ENCODE measurements around the gene KRT75. TPM values are rescaled to one million over a fixed set of nuclear protein-coding genes. Genes with fewer than 3 reads are reported as not detected.

KRT75 gene
- polyA plus RNA-seq, 2 donors = 0.08 to 0.19 TPM

- 39 to 53% methylated on average over 1 of the region's 1 CpG for WGBS, 2 donors
- Histone ChIP-seq H3K4me3 (ENCODE audit: low read depth in 1 of 2, low read length in 2 of 2) (no peak overlapping the region), H3K27ac (ENCODE audit: low read depth in 2 of 2, low read length in 1 of 2) (no peak overlapping the region), H3K4me1 (ENCODE audit: control insufficient read depth in 2 of 2, insufficient read depth in 2 of 2, low read length in 1 of 2) (peaks cover 0 to 6% of the 10 kb centered on the region in 2 donors), H3K36me3 (ENCODE audit: control insufficient read depth in 2 of 2, insufficient read depth in 2 of 2, low read length in 1 of 2) (no peaks in the 10 kb centered on the region), H3K27me3 (ENCODE audit: control insufficient read depth in 1 of 2, insufficient read depth in 2 of 2, low read length in 2 of 2) (no peaks in the 10 kb centered on the region), H3K9me3 (ENCODE audit: control insufficient read depth in 2 of 2, insufficient read depth in 1 of 2, low read depth in 1 of 2, low read length in 1 of 2) (no peaks in the 10 kb centered on the region)
Observed at GRCh38 chr12:52419656-52420055, 14.5 kb downstream of the KRT75 start.

- Histone ChIP-seq H3K4me3 (ENCODE audit: low read depth in 1 of 2, low read length in 2 of 2) (no peak overlapping the region), H3K9me3 (ENCODE audit: control insufficient read depth in 2 of 2, insufficient read depth in 1 of 2, low read depth in 1 of 2, low read length in 1 of 2) (no peaks in the 10 kb centered on the region), H3K36me3 (ENCODE audit: control insufficient read depth in 2 of 2, insufficient read depth in 2 of 2, low read length in 1 of 2) (no peaks in the 10 kb centered on the region), H3K4me1 (ENCODE audit: control insufficient read depth in 2 of 2, insufficient read depth in 2 of 2, low read length in 1 of 2) (peaks cover 0 to 9% of the 10 kb centered on the region in 2 donors), H3K27ac (ENCODE audit: low read depth in 2 of 2, low read length in 1 of 2) (no peak overlapping the region), H3K27me3 (ENCODE audit: control insufficient read depth in 1 of 2, insufficient read depth in 2 of 2, low read length in 2 of 2) (no peaks in the 10 kb centered on the region)
- 79 to 84% methylated on average over 4 of the region's 4 CpGs for WGBS, 2 donors
Observed at GRCh38 chr12:52418576-52419110, 15.5 kb downstream of the KRT75 start.

- 58 to 66% methylated on average over 2 of the region's 2 CpGs for WGBS, 2 donors
- Histone ChIP-seq H3K27me3 (ENCODE audit: control insufficient read depth in 1 of 2, insufficient read depth in 2 of 2, low read length in 2 of 2) (no peaks in the 10 kb centered on the region), H3K4me1 (ENCODE audit: control insufficient read depth in 2 of 2, insufficient read depth in 2 of 2, low read length in 1 of 2) (peaks cover 0 to 9% of the 10 kb centered on the region in 2 donors), H3K36me3 (ENCODE audit: control insufficient read depth in 2 of 2, insufficient read depth in 2 of 2, low read length in 1 of 2) (no peaks in the 10 kb centered on the region), H3K9me3 (ENCODE audit: control insufficient read depth in 2 of 2, insufficient read depth in 1 of 2, low read depth in 1 of 2, low read length in 1 of 2) (no peaks in the 10 kb centered on the region), H3K27ac (ENCODE audit: low read depth in 2 of 2, low read length in 1 of 2) (no peak overlapping the region), H3K4me3 (ENCODE audit: low read depth in 1 of 2, low read length in 2 of 2) (no peak overlapping the region)
Observed at GRCh38 chr12:52417740-52418139, 16.4 kb downstream of the KRT75 start.

GRCh38 chr12:52416795-52417194, 17.4 kb downstream of the KRT75 start:
- Histone ChIP-seq H3K9me3 (ENCODE audit: control insufficient read depth in 2 of 2, insufficient read depth in 1 of 2, low read depth in 1 of 2, low read length in 1 of 2) (no peaks in the 10 kb centered on the region), H3K4me3 (ENCODE audit: low read depth in 1 of 2, low read length in 2 of 2) (no peak overlapping the region), H3K27ac (ENCODE audit: low read depth in 2 of 2, low read length in 1 of 2) (no peak overlapping the region), H3K27me3 (ENCODE audit: control insufficient read depth in 1 of 2, insufficient read depth in 2 of 2, low read length in 2 of 2) (no peaks in the 10 kb centered on the region), H3K36me3 (ENCODE audit: control insufficient read depth in 2 of 2, insufficient read depth in 2 of 2, low read length in 1 of 2) (no peaks in the 10 kb centered on the region), H3K4me1 (ENCODE audit: control insufficient read depth in 2 of 2, insufficient read depth in 2 of 2, low read length in 1 of 2) (peaks cover 0 to 10% of the 10 kb centered on the region in 2 donors)
- WGBS, 2 donors = 75 to 78% methylated on average over 1 of the region's 1 CpG

GRCh38 chr12:52415870-52416750, 18.1 kb downstream of the KRT75 start:
- H3K27ac ChIP-seq (ENCODE audit: low read depth in 2 of 2, low read length in 1 of 2) = peak overlapping the region in 1 of 2 donors; percentile 27
- peaks cover 0 to 12% of the 10 kb centered on the region in 2 donors for H3K4me1 ChIP-seq (ENCODE audit: control insufficient read depth in 2 of 2, insufficient read depth in 2 of 2, low read length in 1 of 2)
- no peak overlapping the region for H3K4me3 ChIP-seq (ENCODE audit: low read depth in 1 of 2, low read length in 2 of 2)
- 62 to 66% methylated on average over 10 of the region's 10 CpGs for WGBS, 2 donors
- H3K9me3 ChIP-seq (ENCODE audit: control insufficient read depth in 2 of 2, insufficient read depth in 1 of 2, low read depth in 1 of 2, low read length in 1 of 2) = no peaks in the 10 kb centered on the region
- no peaks in the 10 kb centered on the region for H3K36me3 ChIP-seq (ENCODE audit: control insufficient read depth in 2 of 2, insufficient read depth in 2 of 2, low read length in 1 of 2)
- H3K27me3 ChIP-seq (ENCODE audit: control insufficient read depth in 1 of 2, insufficient read depth in 2 of 2, low read length in 2 of 2) = no peaks in the 10 kb centered on the region

GRCh38 chr12:52414936-52415335, 19.2 kb downstream of the KRT75 start:
- H3K4me3 ChIP-seq (ENCODE audit: low read depth in 1 of 2, low read length in 2 of 2) = no peak overlapping the region
- H3K27me3 ChIP-seq (ENCODE audit: control insufficient read depth in 1 of 2, insufficient read depth in 2 of 2, low read length in 2 of 2) = no peaks in the 10 kb centered on the region
- peaks cover 0 to 12% of the 10 kb centered on the region in 2 donors for H3K4me1 ChIP-seq (ENCODE audit: control insufficient read depth in 2 of 2, insufficient read depth in 2 of 2, low read length in 1 of 2)
- H3K9me3 ChIP-seq (ENCODE audit: control insufficient read depth in 2 of 2, insufficient read depth in 1 of 2, low read depth in 1 of 2, low read length in 1 of 2) = no peaks in the 10 kb centered on the region
- no peak overlapping the region for H3K27ac ChIP-seq (ENCODE audit: low read depth in 2 of 2, low read length in 1 of 2)
- H3K36me3 ChIP-seq (ENCODE audit: control insufficient read depth in 2 of 2, insufficient read depth in 2 of 2, low read length in 1 of 2) = no peaks in the 10 kb centered on the region
- WGBS, 2 donors = 79 to 84% methylated on average over 5 of the region's 5 CpGs

GRCh38 chr12:52413782-52414345, 20.3 kb downstream of the KRT75 start:
- peaks cover 0 to 12% of the 10 kb centered on the region in 2 donors for H3K4me1 ChIP-seq (ENCODE audit: control insufficient read depth in 2 of 2, insufficient read depth in 2 of 2, low read length in 1 of 2)
- no peaks in the 10 kb centered on the region for H3K27me3 ChIP-seq (ENCODE audit: control insufficient read depth in 1 of 2, insufficient read depth in 2 of 2, low read length in 2 of 2)
- no peaks in the 10 kb centered on the region for H3K9me3 ChIP-seq (ENCODE audit: control insufficient read depth in 2 of 2, insufficient read depth in 1 of 2, low read depth in 1 of 2, low read length in 1 of 2)
- H3K4me3 ChIP-seq (ENCODE audit: low read depth in 1 of 2, low read length in 2 of 2) = no peak overlapping the region
- no peak overlapping the region for H3K27ac ChIP-seq (ENCODE audit: low read depth in 2 of 2, low read length in 1 of 2)
- WGBS, 2 donors = 66 to 74% methylated on average over 8 of the region's 8 CpGs
- H3K36me3 ChIP-seq (ENCODE audit: control insufficient read depth in 2 of 2, insufficient read depth in 2 of 2, low read length in 1 of 2) = no peaks in the 10 kb centered on the region

GRCh38 chr12:52413202-52413601, 21.0 kb downstream of the KRT75 start:
- no peak overlapping the region for H3K4me3 ChIP-seq (ENCODE audit: low read depth in 1 of 2, low read length in 2 of 2)
- H3K27ac ChIP-seq (ENCODE audit: low read depth in 2 of 2, low read length in 1 of 2) = no peak overlapping the region
- H3K27me3 ChIP-seq (ENCODE audit: control insufficient read depth in 1 of 2, insufficient read depth in 2 of 2, low read length in 2 of 2) = no peaks in the 10 kb centered on the region
- H3K36me3 ChIP-seq (ENCODE audit: control insufficient read depth in 2 of 2, insufficient read depth in 2 of 2, low read length in 1 of 2) = no peaks in the 10 kb centered on the region
- 44 to 55% methylated on average over 4 of the region's 4 CpGs for WGBS, 2 donors
- H3K4me1 ChIP-seq (ENCODE audit: control insufficient read depth in 2 of 2, insufficient read depth in 2 of 2, low read length in 1 of 2) = peaks cover 0 to 12% of the 10 kb centered on the region in 2 donors
- no peaks in the 10 kb centered on the region for H3K9me3 ChIP-seq (ENCODE audit: control insufficient read depth in 2 of 2, insufficient read depth in 1 of 2, low read depth in 1 of 2, low read length in 1 of 2)

GRCh38 chr12:52411815-52412214, 22.4 kb downstream of the KRT75 start:
- no peak overlapping the region for H3K27ac ChIP-seq (ENCODE audit: low read depth in 2 of 2, low read length in 1 of 2)
- no peaks in the 10 kb centered on the region for H3K36me3 ChIP-seq (ENCODE audit: control insufficient read depth in 2 of 2, insufficient read depth in 2 of 2, low read length in 1 of 2)
- H3K4me1 ChIP-seq (ENCODE audit: control insufficient read depth in 2 of 2, insufficient read depth in 2 of 2, low read length in 1 of 2) = peaks cover 0 to 12% of the 10 kb centered on the region in 2 donors
- no peaks in the 10 kb centered on the region for H3K27me3 ChIP-seq (ENCODE audit: control insufficient read depth in 1 of 2, insufficient read depth in 2 of 2, low read length in 2 of 2)
- H3K4me3 ChIP-seq (ENCODE audit: low read depth in 1 of 2, low read length in 2 of 2) = no peak overlapping the region
- 79 to 86% methylated on average over 10 of the region's 10 CpGs for WGBS, 2 donors
- no peaks in the 10 kb centered on the region for H3K9me3 ChIP-seq (ENCODE audit: control insufficient read depth in 2 of 2, insufficient read depth in 1 of 2, low read depth in 1 of 2, low read length in 1 of 2)

Data from esophagus (tissue), 2 donors.